Activated CD4-positive, CD25-positive, alpha-beta regulatory T cell treated with anti-CD3 and anti-CD28 coated beads, Interleukin-2, amount 50 U/mL, for 16 hours (primary cell): ENCODE measurements around the gene TMEM200A.

Source experiments
- DNase-seq: peaks from one replicate; pipeline ENCODE4 v3.0.0-alpha.2; 2020; ENCODE audit warnings: low read depth, low spot score

Gene TMEM200A

GRCh38 chr6:130425537-130425936, 59.7 kb downstream of the TMEM200A start:
- DNase-seq: no peak

DNA sequence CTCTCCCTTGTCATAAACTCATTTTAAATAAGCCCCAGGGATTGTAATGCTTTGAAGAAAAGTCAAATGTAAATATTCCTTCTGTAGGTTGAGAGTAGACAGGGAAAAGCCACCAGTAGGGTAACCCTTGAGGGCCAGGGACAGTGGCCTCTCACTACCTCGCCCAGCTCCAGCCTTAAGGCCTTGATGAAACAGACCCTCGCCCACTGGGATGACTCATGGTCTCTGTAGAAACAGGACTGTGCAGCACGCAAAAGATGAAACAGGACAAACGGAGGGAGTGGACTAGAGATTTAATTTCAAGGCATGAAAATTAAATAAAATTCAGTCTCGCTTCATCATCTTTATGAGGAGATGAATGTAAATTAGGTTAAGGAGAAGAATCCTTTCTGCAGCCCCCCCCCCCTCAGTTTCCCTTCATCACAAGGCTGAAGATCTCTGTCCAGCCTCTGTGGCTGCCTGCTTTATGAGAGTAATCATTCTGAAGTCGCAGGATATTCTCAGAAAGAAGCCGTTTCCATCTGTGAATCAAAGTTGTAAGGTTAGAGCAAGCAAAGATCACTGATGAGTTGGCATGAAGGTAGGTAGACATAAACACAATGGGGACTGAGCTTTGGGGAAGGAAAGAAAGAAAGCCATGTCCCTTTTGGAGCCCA, 60.4 kb downstream of the TMEM200A start:
- DNase-seq: no peak

GRCh38 chr6:130431346-130431852, 65.6 kb downstream of the TMEM200A start:
- DNase-seq: no peak

DNA sequence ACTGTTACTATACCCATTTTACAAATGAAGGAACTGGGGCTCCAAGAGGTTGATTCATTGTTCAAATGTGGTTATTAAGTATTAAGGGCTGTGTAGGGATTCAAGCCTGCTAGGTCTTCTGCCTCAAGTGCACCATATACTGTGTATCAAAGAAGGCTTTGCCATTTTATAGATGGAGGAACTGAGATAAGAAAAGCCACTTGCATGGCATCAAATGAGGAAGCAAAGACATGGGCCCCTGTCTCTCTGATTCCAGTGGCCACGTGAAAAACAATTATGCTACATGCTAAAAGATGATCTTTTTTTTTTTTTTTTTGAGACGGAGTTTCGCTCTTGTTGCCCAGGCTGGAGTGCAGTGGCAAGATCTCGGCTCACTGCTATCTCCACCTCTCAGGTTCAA, 67.0 kb downstream of the TMEM200A start:
- no peak for DNase-seq

DNA sequence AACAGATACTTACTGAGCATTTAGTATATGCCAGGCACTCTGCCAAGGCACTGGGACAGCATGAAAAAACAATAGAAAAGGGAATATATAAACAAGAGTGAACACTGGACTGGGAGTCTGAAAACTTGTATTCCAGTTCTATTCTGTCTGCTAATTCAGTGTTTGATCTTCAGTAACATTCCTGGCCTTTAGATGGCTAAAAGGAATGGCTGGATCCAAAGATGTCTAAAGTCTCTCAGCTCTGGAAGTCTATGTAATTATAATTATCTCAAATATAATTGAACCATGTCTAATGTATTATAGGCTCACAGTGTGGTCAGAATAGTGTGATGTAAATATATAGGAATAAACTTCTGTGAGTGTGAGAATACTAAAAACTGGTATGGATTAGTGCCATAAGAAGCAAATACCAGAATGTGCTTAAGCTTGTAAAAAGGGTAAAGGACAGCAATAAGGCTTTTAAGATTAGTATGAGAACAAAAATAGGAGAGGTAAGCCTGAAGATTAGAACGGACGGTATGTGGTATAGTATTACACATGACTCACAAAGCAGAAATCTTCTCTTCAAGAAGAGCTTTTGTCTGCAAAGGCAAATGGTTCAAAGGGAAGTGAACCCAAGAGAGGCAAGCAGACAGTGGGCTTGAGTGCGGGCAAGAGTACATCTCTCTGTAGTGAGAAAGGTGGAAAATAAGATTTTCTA, 68.5 kb downstream of the TMEM200A start:
- DNase-seq: no peak

DNA sequence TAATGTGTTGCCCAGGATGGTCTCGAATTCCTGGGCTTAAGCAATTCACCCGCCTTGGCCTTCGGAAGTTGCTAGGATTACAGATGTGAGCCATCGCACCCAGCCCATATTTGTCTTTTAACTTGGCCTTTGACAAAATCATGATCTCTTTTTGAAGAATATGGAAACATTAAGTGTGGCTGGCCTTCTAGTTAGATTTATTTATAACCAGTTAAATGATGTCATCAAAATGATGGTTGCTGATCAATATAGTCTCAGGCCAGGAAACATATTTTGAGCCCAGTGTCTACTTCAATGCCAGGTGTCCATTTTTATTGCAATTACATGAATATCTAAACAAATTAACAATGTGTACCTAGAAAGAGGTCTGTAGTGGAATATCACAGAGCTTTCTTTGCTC, 69.4 kb downstream of the TMEM200A start:
- no peak for DNase-seq

- no peak for DNase-seq
Measured at GRCh38 chr6:130437961-130438360, 72.1 kb downstream of the TMEM200A start.

- no peak for DNase-seq
Measured at GRCh38 chr6:130447374-130447773, 81.6 kb downstream of the TMEM200A start.

GRCh38 chr6:130452336-130452735, 86.5 kb downstream of the TMEM200A start:
- no peak for DNase-seq

GRCh38 chr6:130453230-130453629, 87.4 kb downstream of the TMEM200A start:
- no peak for DNase-seq

- no peak for DNase-seq
Measured at GRCh38 chr6:130457605-130458004, 91.8 kb downstream of the TMEM200A start.

GRCh38 chr6:130459316-130459715, 93.5 kb downstream of the TMEM200A start:
- DNase-seq: no peak

GRCh38 chr6:130460934-130461333, 95.1 kb downstream of the TMEM200A start:
- DNase-seq: no peak

DNA sequence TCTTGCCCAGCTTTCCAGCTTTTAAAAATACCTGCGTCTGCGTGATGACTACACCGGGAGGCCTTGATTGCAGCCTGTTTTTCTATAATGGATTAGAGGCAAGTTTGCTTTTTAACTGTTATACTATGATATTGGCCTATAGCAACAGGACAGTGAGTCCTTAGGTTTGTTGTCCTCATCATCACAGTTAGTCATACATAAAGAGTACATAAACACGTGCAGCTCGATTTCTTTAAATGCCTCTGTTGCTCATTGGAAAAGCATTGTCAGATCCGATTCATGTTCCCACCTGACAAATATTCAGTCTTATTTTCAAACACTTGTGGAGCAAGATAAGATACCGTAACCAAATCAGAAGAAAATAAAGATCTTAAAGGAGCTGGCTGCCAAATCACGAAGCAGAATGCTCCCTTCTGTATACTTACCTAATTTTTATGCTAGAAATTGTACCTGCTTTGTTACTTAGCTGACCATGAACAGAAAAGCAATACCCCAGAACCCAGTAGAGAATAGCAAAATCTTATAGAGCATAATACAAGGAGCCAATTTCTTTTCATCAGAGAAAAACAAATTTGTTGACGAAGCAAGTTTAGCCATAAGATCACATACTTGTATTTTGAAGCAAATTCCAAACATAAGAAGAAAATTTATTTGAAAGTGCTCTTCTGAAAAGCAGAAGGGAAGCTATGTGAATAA, 100.4 kb downstream of the TMEM200A start:
- DNase-seq: no peak

- DNase-seq: no peak
Measured at GRCh38 chr6:130466748-130467061, 100.9 kb downstream of the TMEM200A start.

- DNase-seq: no peak
Measured at GRCh38 chr6:130467146-130468050, 101.6 kb downstream of the TMEM200A start.

- DNase-seq: no peak
Measured at GRCh38 chr6:130470766-130471165, 104.9 kb downstream of the TMEM200A start.

GRCh38 chr6:130473886-130474285, 108.1 kb downstream of the TMEM200A start:
- DNase-seq: no peak

DNA sequence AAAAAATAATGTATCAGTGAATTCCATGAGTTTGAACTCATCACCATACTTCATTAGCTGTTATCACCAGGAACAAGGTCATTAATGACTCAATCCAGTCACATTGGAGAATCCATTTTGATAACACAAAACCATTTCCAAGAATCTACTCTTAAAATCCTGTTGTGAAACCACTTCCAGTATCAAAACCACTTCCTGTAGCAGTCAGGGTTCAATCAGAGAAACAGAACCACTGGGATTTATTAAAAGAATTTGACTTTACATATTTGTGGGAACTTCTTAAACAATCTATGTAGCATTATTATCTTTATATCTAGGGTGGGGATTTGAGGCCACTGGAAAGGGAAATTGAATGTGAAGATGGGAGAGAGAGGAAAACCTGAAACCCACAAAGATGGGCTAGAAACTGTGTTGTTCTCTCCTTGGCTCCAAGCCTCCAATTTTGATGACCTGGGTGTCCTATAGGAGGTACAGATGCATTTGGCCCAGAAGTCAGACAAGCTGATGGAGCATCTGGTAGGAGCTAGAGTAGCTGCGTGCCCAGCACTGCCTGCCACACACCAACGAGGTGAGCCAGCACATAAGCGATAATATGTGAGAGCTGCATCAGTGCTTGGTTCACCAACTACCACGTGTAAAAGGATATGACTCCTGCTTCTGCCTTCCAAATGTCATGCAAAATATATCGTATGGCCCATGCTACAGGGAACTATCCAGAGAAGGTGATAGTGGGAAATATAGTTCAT, 117.0 kb downstream of the TMEM200A start:
- DNase-seq: no peak

- DNase-seq: no peak
Measured at GRCh38 chr6:130485870-130486269, 120.1 kb downstream of the TMEM200A start.

GRCh38 chr6:130486417-130486816, 120.6 kb downstream of the TMEM200A start:
- DNase-seq: no peak
